Fibroblast of upper back skin (primary cell): ENCODE data around the gene MTA1.

Source experiments
- DNase-seq: peaks from one replicate; pipeline ENCODE4 v3.0.0-alpha.2; 2013

Gene MTA1

DNA sequence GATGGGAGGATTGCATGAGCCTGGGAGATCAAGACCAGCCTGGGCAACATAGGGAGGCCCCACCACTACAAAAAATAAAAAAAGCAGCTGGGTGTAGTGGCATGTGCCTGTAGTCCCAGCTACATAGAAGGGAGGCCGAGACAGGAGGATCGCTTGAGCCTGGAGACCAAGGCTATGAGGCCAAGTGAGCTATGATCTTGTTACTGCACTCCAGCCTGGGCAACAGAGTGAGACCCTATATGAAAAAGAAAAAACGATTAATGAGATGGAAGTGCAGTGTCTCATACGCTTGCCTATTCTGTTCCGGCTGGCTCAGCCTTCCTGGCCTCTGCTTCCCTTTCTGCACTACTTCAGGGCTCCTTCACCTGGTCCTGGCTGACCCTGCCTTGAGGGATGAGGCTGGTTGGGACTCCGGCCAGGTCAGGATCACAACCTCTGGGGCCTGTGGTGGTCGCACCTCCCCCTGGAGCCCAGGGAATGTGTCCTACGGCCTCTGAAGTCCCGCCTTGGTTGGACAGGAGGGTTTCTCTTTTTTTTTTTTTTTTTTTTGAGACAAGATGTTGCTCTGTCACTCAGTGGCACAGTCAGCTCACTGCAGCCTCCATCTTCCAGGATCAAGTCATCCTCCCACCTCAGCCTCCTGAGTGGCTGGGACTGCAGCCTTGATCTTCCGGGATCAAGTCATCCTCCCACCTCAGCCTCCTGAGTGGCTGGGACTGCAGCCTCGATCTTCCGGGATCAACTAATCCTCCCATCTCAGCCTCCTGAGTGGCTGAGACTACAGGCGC lies 82.1 kb downstream of the MTA1 start:
- no peak for DNase-seq

DNA sequence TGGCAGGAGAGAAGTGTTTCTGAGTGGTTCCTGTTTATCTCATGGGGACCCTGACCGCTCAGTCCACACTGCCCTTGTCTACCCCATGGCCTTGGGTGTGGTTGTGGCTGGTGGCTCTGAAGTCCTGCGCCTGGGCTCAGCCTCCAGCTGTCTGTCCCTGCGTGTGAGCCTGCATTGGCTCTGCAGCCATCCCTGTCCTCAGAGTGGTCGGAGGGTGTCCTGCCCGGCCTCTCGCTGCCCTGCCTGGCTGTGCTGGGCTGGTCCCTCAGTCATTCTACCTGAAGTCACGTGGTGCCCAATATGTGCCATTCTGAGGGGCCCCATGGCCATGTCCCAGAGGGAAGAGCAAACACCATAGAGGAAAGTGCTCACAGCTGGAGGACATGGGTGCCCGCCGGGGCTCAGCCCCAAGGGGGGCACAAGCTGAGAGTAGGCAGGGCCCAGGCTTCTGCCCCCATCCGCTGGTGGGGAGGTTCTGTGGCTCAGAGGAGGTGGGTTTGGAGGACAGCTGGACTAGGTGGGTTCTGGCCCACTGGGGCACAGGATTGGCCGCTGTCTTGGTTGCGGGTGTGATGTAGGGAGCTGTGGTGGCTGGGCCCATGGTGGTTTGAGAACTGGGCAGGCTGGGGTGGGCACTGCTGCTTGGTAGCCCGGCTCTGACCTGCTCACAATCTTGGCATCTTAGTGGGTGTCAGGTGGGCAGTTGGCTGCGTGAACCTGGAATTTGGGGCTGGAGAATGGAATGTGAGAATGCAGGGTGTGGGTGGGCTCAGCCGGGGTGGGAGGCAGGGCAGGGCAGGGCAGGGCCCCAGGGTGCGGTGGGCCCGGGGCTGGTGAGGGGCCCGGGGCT lies 83.0 kb downstream of the MTA1 start:
- no peak for DNase-seq

DNA sequence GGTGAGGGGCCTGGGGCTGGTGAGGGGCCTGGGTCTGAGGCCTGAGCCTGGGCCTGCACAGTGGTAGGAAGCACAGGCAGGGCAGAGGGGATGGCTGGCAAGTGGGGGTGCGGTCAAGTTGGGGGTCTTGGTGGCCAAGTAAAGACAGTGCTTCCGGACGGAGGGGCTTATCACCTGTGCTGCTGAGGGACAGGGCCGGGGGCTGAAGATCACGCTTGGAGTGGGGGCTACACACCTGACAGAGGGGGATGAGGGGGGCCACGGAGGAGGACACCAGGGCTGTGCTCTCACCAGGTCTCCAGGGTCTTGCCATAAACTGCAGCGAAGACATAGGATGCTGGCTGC lies 83.6 kb downstream of the MTA1 start:
- no peak for DNase-seq

DNA sequence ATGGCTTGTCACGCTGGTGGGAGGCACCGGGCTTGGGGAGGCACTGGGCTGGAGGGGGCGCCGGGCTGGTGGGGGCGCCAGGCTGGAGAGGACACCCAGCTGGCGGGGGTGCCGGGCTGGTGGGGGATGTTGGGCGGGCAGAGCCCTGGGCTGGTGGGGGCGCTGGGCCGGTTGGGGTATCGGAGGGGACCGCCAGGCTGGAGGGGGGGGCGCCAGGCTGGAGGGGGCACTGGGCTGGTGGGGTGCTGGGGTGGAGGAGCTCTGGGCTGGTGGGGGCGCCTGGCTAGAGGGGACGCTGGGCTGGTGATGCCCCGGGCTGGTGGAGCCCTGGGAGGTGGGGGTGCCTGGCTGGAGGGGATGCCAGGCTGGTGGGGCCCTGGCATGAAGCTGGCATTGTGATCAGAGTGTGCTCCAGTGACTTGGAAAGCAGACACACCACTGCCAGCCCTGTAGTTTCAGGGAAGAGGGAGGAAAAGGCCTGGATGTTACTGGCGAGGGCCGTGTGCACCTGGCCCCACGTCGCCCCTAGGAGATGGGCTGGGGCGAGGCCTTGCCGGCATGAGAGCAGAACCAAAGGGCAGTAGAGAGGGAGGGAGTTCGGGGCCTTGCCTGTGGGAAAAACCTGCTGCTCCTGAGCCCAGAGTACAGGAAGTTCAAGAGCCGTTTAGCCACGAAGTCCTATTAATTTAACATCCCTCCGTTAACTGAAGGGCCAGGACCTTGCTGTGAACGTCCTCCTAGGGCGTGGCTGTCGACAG lies 84.5 kb downstream of the MTA1 start:
- no peak for DNase-seq

DNA sequence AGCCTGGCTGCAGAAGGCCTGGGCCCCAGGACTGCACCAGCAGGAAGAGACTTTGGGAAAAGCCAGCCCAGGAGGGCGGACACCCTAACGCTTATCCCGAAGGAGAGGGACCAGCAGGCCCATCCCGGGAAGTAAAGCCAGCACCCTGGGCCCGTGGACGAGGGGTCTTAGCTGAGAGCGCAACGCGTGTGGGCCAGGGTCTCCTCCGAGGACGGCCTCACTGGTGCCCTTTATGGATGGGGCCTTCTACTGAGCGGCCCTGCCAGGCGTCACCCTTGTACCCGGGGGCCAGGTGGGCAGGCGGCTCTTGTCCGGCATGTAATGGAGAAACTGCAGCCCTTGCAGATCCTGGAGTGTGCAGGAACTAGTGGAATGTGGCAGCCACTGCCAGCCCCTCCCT lies 85.5 kb downstream of the MTA1 start:
- DNase-seq, result no peak

DNA sequence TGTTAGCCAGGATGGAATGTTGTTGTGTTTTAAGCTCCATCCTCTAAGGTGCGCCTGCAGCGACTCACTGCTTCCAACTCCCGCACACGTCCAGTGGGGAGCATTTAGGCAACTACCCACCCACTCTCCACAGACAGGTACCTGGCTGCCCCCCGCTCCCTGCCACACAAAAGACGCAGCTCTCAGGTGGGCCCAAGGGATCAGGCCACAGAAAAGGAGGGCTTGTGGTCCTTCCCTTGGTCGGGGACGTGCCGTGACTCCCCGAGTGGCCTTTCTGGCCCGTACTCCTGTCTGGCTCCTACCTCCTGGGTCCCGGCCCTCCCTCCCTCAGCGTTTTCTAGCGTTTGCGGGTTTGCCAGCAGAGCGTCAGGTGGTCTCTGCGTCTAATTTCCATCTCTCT lies 87.6 kb downstream of the MTA1 start:
- no peak for DNase-seq

DNA sequence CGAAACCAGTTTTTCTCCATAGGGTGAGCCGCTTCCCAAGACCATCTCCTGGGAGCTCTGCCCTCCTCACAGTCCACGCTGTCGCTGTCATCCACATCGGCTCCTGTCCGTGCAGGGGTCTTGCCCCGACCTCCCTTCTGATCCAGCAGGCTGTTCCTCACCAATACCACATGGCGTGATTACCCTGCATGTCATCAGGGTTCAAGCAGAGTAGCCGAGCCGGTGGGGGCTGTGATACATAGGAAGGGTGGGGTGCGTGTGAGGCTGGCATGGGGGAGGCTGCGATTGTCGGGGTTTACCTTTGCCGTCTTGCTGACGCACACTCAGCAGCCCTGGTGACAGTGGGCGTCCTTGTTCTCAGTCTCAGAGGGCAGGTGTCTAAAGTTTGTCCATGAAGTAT lies 88.4 kb downstream of the MTA1 start:
- DNase-seq, result no peak

DNA sequence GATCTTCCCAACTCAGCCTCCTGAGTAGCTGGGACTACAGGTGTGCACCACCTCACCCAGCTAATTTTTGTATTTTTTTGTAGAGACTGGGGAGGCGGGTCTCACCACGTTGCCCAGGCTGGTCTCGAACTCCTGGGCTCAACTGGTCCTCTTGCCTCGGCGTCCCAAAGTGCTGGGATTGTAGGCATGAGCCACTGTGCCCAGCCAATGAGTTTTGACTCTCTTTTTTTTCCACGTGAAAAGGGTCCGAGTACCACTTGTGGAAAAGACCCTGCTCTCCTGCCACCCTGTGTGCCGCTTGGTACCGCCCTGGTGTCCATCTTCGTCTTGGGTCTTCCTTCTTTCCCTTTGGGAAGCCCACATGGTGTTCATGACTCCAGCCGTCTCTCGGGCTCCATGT lies 89.0 kb downstream of the MTA1 start:
- DNase-seq, result no peak

DNA sequence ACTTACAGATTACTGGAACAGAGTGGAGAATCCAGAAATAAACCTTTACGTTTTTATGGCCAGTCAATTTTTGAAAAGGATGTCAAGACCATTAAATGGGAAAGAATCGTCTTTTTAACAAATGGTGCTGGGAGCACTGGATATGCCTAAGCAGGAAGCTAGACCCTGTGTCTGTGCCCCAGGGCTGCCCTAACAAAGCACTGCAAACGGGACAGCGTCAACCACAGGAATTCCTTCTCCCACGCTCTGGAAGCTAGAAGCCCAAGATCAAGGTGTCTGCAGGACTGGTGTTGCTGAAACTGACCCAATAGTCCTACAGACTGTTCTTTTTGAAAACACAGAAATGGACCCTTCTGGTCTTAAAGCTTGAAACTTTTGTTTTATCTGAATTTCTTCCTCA lies 97.5 kb downstream of the MTA1 start:
- DNase-seq, result no peak

DNA sequence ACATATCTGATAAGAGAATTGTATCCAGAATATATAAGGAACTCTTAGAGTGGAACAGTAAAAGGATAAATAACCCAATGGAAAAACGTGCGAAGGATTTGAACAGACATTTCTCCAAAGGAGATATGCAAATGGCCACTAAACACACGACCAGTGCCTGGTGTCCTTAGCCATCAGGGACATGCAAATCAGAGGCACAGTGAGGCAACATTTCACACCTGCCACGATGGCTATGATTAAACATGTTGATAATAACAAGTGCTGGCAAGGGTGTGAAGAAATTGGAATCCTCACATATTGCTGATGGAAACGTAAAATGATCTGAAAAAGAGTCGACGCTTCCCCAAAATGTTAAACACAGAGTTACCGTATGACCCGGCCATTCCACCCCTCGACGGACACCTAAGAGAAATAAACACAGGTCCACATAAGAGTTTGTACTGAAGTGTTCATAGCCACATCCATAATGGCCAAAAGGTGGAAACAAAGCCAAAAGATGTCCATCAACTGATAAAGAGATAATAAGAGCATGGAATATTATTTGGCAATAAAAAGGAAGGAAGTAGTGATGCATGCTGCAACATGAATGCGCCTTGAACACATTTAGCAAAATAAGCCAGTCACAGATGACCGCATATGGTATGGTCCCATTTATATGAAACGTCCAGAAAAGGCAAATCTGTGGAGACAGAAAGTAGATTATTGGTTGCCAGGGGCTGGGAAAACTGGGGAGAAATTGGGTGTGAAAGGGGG lies 100.5 kb downstream of the MTA1 start:
- DNase-seq, result no peak
